HG03097 (cell line): Measurements from ENCODE around the gene MACROH2A1.
A peak's percentile ranks its signal among the peaks of the same experiment; 100 is the strongest.

Experiments
- ATAC-seq: cut with Tn5 transposase; IDR thresholded peaks from one replicate; pipeline ENCODE4 v1.9.1; 2021; ENCODE audit not compliant: unreplicated experiment, low FRiP score

The MACROH2A1 gene

GRCh38 chr5:135398855-135399793, at the start of gene MACROH2A1:
TSS of gene MACROH2A1 (minus strand) at chr5:135399231. CDS start at chr5:135389093, 10,138 bp downstream.
- peak; percentile 78 for ATAC-seq

GRCh38 chr5:135448071-135448739, 49.2 kb upstream of the MACROH2A1 start:
- no peak for ATAC-seq

- ATAC-seq = no peak
These were observed 48.4 kb upstream of the MACROH2A1 start, which contains the start of gene DCANP1 for GRCh38 chr5:135447298-135447929. TSS of gene DCANP1 (minus strand) at chr5:135447348. CDS start at chr5:135447108, 240 bp downstream.

- ATAC-seq = no peak
These were observed 47.6 kb upstream of the MACROH2A1 start for GRCh38 chr5:135446615-135447014.

- no peak for ATAC-seq
These were observed 47.2 kb upstream of the MACROH2A1 start for GRCh38 chr5:135446206-135446605.

- ATAC-seq = no peak
These were observed 46.4 kb upstream of the MACROH2A1 start for GRCh38 chr5:135445306-135445985.

GRCh38 chr5:135444881-135445280, 45.9 kb upstream of the MACROH2A1 start:
- ATAC-seq = no peak

- ATAC-seq = no peak
These were observed 45.3 kb upstream of the MACROH2A1 start for GRCh38 chr5:135444360-135444759.

GRCh38 chr5:135443161-135443960, 44.3 kb upstream of the MACROH2A1 start:
- no peak for ATAC-seq

GRCh38 chr5:135442431-135443160, 43.6 kb upstream of the MACROH2A1 start:
- no peak for ATAC-seq

GRCh38 chr5:135441919-135442318, 42.9 kb upstream of the MACROH2A1 start:
- ATAC-seq = no peak

- ATAC-seq = no peak
These were observed 42.4 kb upstream of the MACROH2A1 start for GRCh38 chr5:135441350-135441831.

- no peak for ATAC-seq
These were observed 41.9 kb upstream of the MACROH2A1 start for GRCh38 chr5:135440916-135441315.

GRCh38 chr5:135439231-135440205, 40.5 kb upstream of the MACROH2A1 start:
- no peak for ATAC-seq

GRCh38 chr5:135438636-135439221, 39.7 kb upstream of the MACROH2A1 start:
- ATAC-seq = no peak

GRCh38 chr5:135437796-135438560, 38.9 kb upstream of the MACROH2A1 start:
- no peak for ATAC-seq

- no peak for ATAC-seq
These were observed 38.4 kb upstream of the MACROH2A1 start for GRCh38 chr5:135437422-135437795.
